WTC11 (cell line): ENCODE measurements around the gene ZNF652. TPM values are rescaled to one million over a fixed set of nuclear protein-coding genes. Genes with fewer than 3 reads are reported as not detected.

Experiments used
- ATAC-seq: fragments of 200-7000 bp; cut with Tn5 transposase; 2 replicates; pipeline ENCODE4 v1.10.0; 2021; ENCODE audit warnings: mild to moderate bottlenecking, moderate library complexity
- CTCF ChIA-PET: fragments of 300-600 bp; sonication (Branson Sonifier 250); formaldehyde crosslinking; loops from one replicate; lab custom pipeline; 2021; ENCODE audit warnings: antibody characterized with exemption; lab: Charles Lee
- POLR2A ChIA-PET: fragments of 350-600 bp; sonication (Branson Sonifier 250); formaldehyde crosslinking; loops from one replicate; lab custom pipeline; 2021; ENCODE audit warnings: antibody characterized with exemption; lab: Charles Lee
- DNase-seq: peaks from one replicate; pipeline ENCODE4 v3.0.0; 2021; ENCODE audit warnings: low spot score
- H3K27ac Mint-ChIP-seq: 2 replicates; pipeline ENCODE4 v1.8.0; 2021; ENCODE audit warnings: mixed read lengths
- H3K27me3 Mint-ChIP-seq: 2 replicates; pipeline ENCODE4 v1.8.0; 2021; ENCODE audit warnings: low read depth, mild to moderate bottlenecking, moderate library complexity, mixed read lengths
- H3K36me3 Mint-ChIP-seq: 2 replicates; pipeline ENCODE4 v1.8.0; 2021; ENCODE audit warnings: mixed read lengths
- H3K4me1 Mint-ChIP-seq: 2 replicates; pipeline ENCODE4 v1.8.0; 2022; ENCODE audit warnings: mixed read lengths
- H3K4me3 Mint-ChIP-seq: 2 replicates; pipeline ENCODE4 v1.8.0; 2021; ENCODE audit warnings: mild to moderate bottlenecking, moderate library complexity, mixed read lengths
- H3K9me3 Mint-ChIP-seq: 2 replicates; pipeline ENCODE4 v1.8.0; 2021; ENCODE audit warnings: mixed read lengths
- ATF2 ChIP-seq: sonication (generic); formaldehyde crosslinking; IDR thresholded peaks from 2 replicates; pipeline ENCODE4 v1.8.1; 2022; ENCODE audit warnings: low read depth, missing genetic modification reagents, borderline replicate concordance
- ATF6 ChIP-seq: sonication (generic); formaldehyde crosslinking; IDR thresholded peaks from 2 replicates; pipeline ENCODE4 v1.8.1; 2023; ENCODE audit warnings: mild to moderate bottlenecking, missing genetic modification reagents
- CREM ChIP-seq: sonication (generic); formaldehyde crosslinking; IDR thresholded peaks from 2 replicates; pipeline ENCODE4 v1.8.1; 2022; ENCODE audit warnings: mild to moderate bottlenecking, missing genetic modification reagents, moderate library complexity
- ERG ChIP-seq: fragments of 250-450 bp; sonication (Bioruptor Pico); IDR thresholded peaks from 2 replicates; pipeline ENCODE4 v1.8.0; 2021; ENCODE audit warnings: mild to moderate bottlenecking
- ETV6 ChIP-seq: sonication (generic); formaldehyde crosslinking; IDR thresholded peaks from 2 replicates; pipeline ENCODE4 v1.8.1; 2022; ENCODE audit warnings: mild to moderate bottlenecking, missing genetic modification reagents
- FOXK1 ChIP-seq: sonication (generic); formaldehyde crosslinking; IDR thresholded peaks from 2 replicates; pipeline ENCODE4 v1.8.0; 2022; ENCODE audit warnings: mild to moderate bottlenecking, moderate library complexity, missing genetic modification reagents
- FOXP4 ChIP-seq: sonication (generic); formaldehyde crosslinking; IDR thresholded peaks from 2 replicates; pipeline ENCODE4 v1.8.0; 2022; ENCODE audit warnings: mild to moderate bottlenecking, missing genetic modification reagents
- GABPB1 ChIP-seq: sonication (generic); formaldehyde crosslinking; IDR thresholded peaks from 2 replicates; pipeline ENCODE4 v1.8.1; 2023; ENCODE audit warnings: mild to moderate bottlenecking, missing genetic modification reagents
- GRHL2 ChIP-seq: fragments of 250-450 bp; sonication (Bioruptor Pico); IDR thresholded peaks from 2 replicates; pipeline ENCODE4 v1.8.0; 2022; ENCODE audit warnings: mild to moderate bottlenecking, moderate library complexity; ENCODE audit not compliant: insufficient replicate concordance, severe bottlenecking
- SMAD3 ChIP-seq: sonication (generic); formaldehyde crosslinking; IDR thresholded peaks from 2 replicates; pipeline ENCODE4 v1.8.0; 2022; ENCODE audit warnings: missing genetic modification reagents, mild to moderate bottlenecking, borderline replicate concordance
- STAT6 ChIP-seq: sonication (generic); formaldehyde crosslinking; conservative IDR thresholded peaks from 2 replicates; pipeline ENCODE4 v1.8.1; 2023; ENCODE audit warnings: mild to moderate bottlenecking, low read depth, missing genetic modification reagents, moderate library complexity
- USF1 ChIP-seq: sonication (generic); formaldehyde crosslinking; IDR thresholded peaks from 2 replicates; pipeline ENCODE4 v1.8.0; 2022; ENCODE audit warnings: mild to moderate bottlenecking, missing genetic modification reagents
- ZNF416 ChIP-seq: fragments of 250-450 bp; sonication (Bioruptor Pico); IDR thresholded peaks from 2 replicates; pipeline ENCODE4 v1.9.0; 2021; ENCODE audit warnings: mild to moderate bottlenecking, inconsistent platforms
- ZNF512 ChIP-seq: sonication (generic); formaldehyde crosslinking; IDR thresholded peaks from 2 replicates; pipeline ENCODE4 v1.8.1; 2022; ENCODE audit warnings: missing genetic modification reagents, borderline replicate concordance
- total RNA-seq: library from RNA; stranded (reverse); gene quantifications from 3 replicates; pipeline ENCODE4 v1.2.3, GENCODE V29; 2021

Gene ZNF652
- total RNA-seq, 1 experiment from 2014 or later, result 40.8 TPM

GRCh38 chr17:49363251-49363650, 1.2 kb upstream of the ZNF652 start (continued):
- no peak for TF ChIP-seq SMAD3
- no peak for TF ChIP-seq ZNF416 (CRISPR knock-in tag)
- TF ChIP-seq CREM (CRISPR knock-in tag), result no peak
- no peak for TF ChIP-seq STAT6 (CRISPR knock-in tag)
- no peak for TF ChIP-seq GRHL2 (CRISPR knock-in tag)
- no peak for TF ChIP-seq ATF6 (CRISPR knock-in tag)
- no peak for TF ChIP-seq USF1 (CRISPR knock-in tag)

GRCh38 chr17:49362723-49363117, 670 bp upstream of the ZNF652 start:
- ChIA-PET CTCF (interaction anchor here (0.6 to 4.8 kb wide), 9 partner anchors 8 to 1325 kb away, joined by 3 to 19 read pairs (median 3); no protein-coding TSS in a partner anchor), POLR2A (interaction anchor here (0.5 to 0.8 kb wide), 2 partner anchors 9 to 513 kb away, joined by 3 to 4 read pairs; no protein-coding TSS in a partner anchor)
- H3K27me3 Mint-ChIP-seq, result no peaks in the 10 kb centered on the region
- H3K9me3 Mint-ChIP-seq, result no peaks in the 10 kb centered on the region
- peaks cover 41% of the 10 kb centered on the region for H3K4me1 Mint-ChIP-seq
- no peaks in the 10 kb centered on the region for H3K36me3 Mint-ChIP-seq
- peak overlapping the region; percentile 76 for H3K4me3 Mint-ChIP-seq
- DNase-seq, result no peak
- TF ChIP-seq GABPB1 (CRISPR knock-in tag) (0 out of 2 replicates have a peak, but pooled peaks have one; percentile 1), FOXK1 (CRISPR knock-in tag) (no peak), ETV6 (no peak), ATF2 (CRISPR knock-in tag) (no peak), ZNF512 (CRISPR knock-in tag) (no peak), ERG (CRISPR knock-in tag) (no peak), FOXP4 (no peak)
- TF ChIP-seq, all 79 proteins: peak for 1
- H3K27ac Mint-ChIP-seq, result peak overlapping the region; percentile 79
- peak; percentile 1 for ATAC-seq
